ENCODE measurements around the gene RND1.

The RND1 gene

DNA sequence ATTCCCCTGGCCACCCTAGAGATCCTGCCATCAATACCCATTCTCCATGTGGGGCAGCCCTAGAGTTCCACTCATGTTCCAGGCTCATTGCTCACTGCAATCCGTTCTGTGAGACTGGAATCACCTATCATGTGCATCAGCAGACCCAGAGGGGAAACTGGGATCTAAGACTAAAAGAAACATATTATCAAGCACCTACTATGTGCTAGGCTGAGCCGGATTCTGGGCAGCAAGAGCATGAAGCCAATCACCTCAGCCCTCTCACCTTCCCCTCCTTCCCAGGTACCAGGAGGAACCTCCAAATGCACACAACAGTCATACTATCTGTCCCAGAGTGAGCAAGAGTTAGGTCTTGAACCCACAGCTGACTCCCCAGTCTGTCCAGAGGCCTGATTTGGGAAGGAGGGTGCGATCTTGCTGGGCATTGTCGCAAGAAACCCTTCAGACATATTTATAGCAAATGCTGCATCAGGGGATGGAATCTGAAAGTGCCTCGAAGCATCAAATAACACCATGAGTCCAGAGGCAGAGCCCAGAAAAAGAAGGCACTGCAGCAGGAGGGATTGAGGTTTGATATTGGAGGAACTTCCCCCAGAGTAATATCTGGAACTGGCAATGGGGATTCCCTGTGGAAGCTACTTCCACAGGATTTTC lies 54.1 kb downstream of the RND1 start:
- Mint-ChIP-seq H3K36me3 (no peaks in the 10 kb centered on the region), H3K9me3 (no peaks in the 10 kb centered on the region), H3K4me1 (peaks cover 10% of the 10 kb centered on the region), H3K27ac (no peak overlapping the region), H3K4me3 (peak overlapping the region; percentile 56), H3K27me3 (peaks cover 3% of the 10 kb centered on the region)

DNA sequence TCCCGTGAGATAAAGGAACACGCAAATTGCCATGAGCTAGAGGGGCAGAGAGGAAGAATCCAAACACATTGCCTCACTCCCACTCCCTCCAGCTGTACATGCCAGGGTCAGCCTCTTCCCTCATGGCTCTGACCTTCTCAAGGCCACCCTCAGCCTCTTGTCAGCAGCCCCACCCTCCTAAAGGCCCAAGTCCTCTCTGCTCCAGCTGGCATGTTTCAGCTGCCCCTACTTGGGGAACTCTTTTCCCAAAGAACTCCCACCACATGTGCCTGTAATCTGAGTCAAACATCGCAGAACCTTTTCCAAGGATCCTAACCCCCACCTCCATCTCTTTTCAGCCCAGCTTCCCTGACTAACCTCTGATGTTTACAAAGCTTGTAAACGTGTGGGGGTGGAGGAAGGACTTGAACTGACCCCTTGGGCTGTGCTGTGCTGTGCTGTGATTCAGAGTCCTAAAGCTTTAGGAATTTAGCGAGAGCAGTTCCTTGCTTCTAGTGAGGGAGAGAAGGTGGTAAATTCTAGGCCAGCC lies 54.7 kb downstream of the RND1 start:
- peaks cover 4% of the 10 kb centered on the region for H3K4me1 Mint-ChIP-seq
- H3K36me3 Mint-ChIP-seq, result no peaks in the 10 kb centered on the region
- no peaks in the 10 kb centered on the region for H3K9me3 Mint-ChIP-seq
- no peak overlapping the region for H3K4me3 Mint-ChIP-seq
- H3K27ac Mint-ChIP-seq, result no peak overlapping the region
- no peaks in the 10 kb centered on the region for H3K27me3 Mint-ChIP-seq

DNA sequence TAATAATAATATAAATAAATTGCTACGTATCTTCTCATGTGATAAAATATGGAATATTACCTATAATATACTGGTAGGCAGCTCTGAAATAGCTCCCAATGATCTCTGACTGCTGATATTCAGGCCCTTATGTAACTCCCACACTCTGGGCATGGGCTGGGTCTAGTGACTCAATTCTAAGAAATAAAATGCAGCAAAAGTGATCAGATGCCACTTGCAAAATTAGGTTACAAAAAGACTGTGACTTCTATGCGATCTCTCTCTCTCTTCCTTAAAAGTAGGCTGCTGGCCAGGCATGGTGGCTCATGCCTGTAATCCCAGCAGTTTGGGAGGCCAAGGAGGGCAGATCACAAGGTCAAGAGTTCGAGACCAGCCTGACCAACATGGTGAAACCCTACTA lies 57.7 kb downstream of the RND1 start:
- no peaks in the 10 kb centered on the region for H3K9me3 Mint-ChIP-seq
- no peak overlapping the region for H3K4me3 Mint-ChIP-seq
- no peak overlapping the region for H3K27ac Mint-ChIP-seq

More for the DNA sequence above, 57.7 kb downstream of the RND1 start:
- Mint-ChIP-seq H3K4me1 (peaks cover 5% of the 10 kb centered on the region), H3K27me3 (no peaks in the 10 kb centered on the region), H3K36me3 (no peaks in the 10 kb centered on the region)
